MG63 (cell line): Measurements from ENCODE around the gene TRIO. TPM values are rescaled to one million over a fixed set of nuclear protein-coding genes. Genes with fewer than 3 reads are reported as not detected.
"Not testable (repeated sequence)": the region's sequence is repeated elsewhere in the genome, so short reads cannot be mapped to it uniquely, and the experiment has no call there.

Experiments used
- DNase-seq: peaks from one replicate; pipeline ENCODE4 v3.0.0-alpha.2; 2020
- H3K27me3 ChIP-seq: fragments of 250-450 bp; sonication (Bioruptor Pico); 2 replicates; pipeline ENCODE4 v1.5.1; 2020; ENCODE audit warnings: mild to moderate bottlenecking, moderate library complexity
- H3K36me3 ChIP-seq: fragments of 250-450 bp; sonication (Bioruptor Pico); 2 replicates; pipeline ENCODE4 v1.5.1; 2020; ENCODE audit warnings: mild to moderate bottlenecking, moderate library complexity
- H3K4me3 ChIP-seq: fragments of 250-450 bp; sonication (Bioruptor Pico); 2 replicates; pipeline ENCODE4 v1.5.1; 2020; ENCODE audit warnings: mild to moderate bottlenecking, moderate library complexity
- H3K9me3 ChIP-seq: fragments of 250-450 bp; sonication (Bioruptor Pico); 2 replicates; pipeline ENCODE4 v1.5.1; 2020; ENCODE audit warnings: mild to moderate bottlenecking, moderate library complexity
- total RNA-seq: library from RNA; depleted of rRNA; stranded (reverse); fragments of >200 nt; shearing (Covaris generic); gene quantifications from 2 replicates; pipeline ENCODE4 v1.2.3, GENCODE V29; 2014; ENCODE audit warnings: low replicate concordance; rRNA removed

The TRIO gene
- 123 and 124 TPM in 2 replicates for total RNA-seq

GRCh38 chr5:14142827-14143545, at the start of gene TRIO:
Gene TRIO, plus strand, starts transcription at chr5:14143342. Its CDS starts 384 bp downstream, at chr5:14143726.
- DNase-seq: peak; percentile 91
- Histone ChIP-seq H3K27me3 (no peaks in the 10 kb centered on the region), H3K4me3 (peak within 1 kb of the TSS; percentile 82), H3K9me3 (no peaks in the 10 kb centered on the region), H3K36me3 (peaks cover 21% of the 10 kb centered on the region)

GRCh38 chr5:14097380-14097779, 45.8 kb upstream of the TRIO start:
- not testable (repeated sequence) for H3K27me3 ChIP-seq, H3K9me3 ChIP-seq, H3K36me3 ChIP-seq, H3K4me3 ChIP-seq
- DNase-seq: peak; percentile 30

GRCh38 chr5:14097998-14098471, 45.1 kb upstream of the TRIO start:
- no peaks in the 10 kb centered on the region for H3K27me3 ChIP-seq
- peak; percentile 58 for DNase-seq
- H3K36me3 ChIP-seq: no peaks in the 10 kb centered on the region
- H3K9me3 ChIP-seq: peaks cover 9% of the 10 kb centered on the region
- no peak overlapping the region for H3K4me3 ChIP-seq

GRCh38 chr5:14100281-14100680, 42.9 kb upstream of the TRIO start:
- peak; percentile 35 for DNase-seq
- Histone ChIP-seq H3K27me3 (no peaks in the 10 kb centered on the region), H3K4me3 (no peak overlapping the region), H3K9me3 (peaks cover 17% of the 10 kb centered on the region), H3K36me3 (no peaks in the 10 kb centered on the region)

GRCh38 chr5:14101922-14102321, 41.2 kb upstream of the TRIO start:
- DNase-seq: peak; percentile 35

GRCh38 chr5:14102666-14103065, 40.5 kb upstream of the TRIO start:
- Histone ChIP-seq H3K27me3 (no peaks in the 10 kb centered on the region), H3K4me3 (no peak overlapping the region), H3K36me3 (no peaks in the 10 kb centered on the region), H3K9me3 (peaks cover 12% of the 10 kb centered on the region)
- DNase-seq: no peak

More at GRCh38 chr5:14101922-14102321, 41.2 kb upstream of the TRIO start:
- no peaks in the 10 kb centered on the region for H3K27me3 ChIP-seq
- no peaks in the 10 kb centered on the region for H3K36me3 ChIP-seq
- peaks cover 17% of the 10 kb centered on the region for H3K9me3 ChIP-seq
- no peak overlapping the region for H3K4me3 ChIP-seq

DNA sequence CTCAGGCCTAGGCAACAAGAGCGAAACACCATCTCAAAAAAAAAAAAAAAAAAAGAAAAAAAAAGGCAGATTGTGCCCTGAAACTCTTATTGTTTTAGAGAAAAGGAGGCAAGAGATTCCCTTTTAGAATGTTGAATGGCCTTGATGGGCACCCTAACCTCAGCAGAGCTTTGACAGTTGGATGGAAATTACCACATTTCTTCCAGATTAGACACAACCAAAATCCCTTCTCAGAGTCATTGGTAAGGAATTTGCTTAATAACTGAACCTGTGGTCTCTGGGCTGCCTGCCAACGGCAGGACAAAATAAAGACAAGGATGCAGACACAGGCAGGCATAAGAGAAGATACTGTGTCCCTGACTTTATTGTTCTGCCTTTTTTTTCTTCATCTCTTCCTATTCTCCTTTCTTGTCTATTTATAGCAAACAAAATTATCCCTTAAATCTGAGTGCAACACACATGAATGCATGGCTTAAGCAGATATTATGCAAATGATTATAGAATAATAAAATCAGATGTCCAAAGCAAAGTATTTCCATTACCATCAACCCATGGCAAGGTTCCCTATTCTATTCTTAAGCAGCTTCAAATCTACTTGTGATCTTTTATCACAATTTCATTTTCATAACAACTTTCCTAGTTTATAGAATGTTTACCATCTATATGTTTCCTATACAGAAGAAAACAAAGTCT, 37.3 kb upstream of the TRIO start:
- Histone ChIP-seq H3K4me3 (no peak overlapping the region), H3K27me3 (no peaks in the 10 kb centered on the region), H3K36me3 (no peaks in the 10 kb centered on the region), H3K9me3 (peaks cover 14% of the 10 kb centered on the region)
- peak; percentile 87 for DNase-seq

DNA sequence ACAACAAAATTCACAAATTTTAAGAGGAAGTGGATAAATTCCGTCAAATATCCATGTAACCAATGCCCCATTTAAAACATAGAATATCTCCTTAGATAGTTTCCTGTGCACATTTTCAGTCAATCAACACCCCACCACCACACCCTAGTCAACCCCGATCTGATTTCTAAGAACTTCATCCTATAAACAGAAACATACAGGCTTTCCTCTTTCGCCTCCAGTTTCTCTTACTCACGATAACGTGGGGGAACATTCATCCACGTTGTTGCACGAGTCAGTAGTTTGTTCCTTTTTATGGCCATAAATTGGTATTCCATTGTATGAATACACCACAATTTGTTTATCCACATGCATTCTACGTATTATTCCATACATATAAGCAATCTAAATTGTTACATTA, 35.6 kb upstream of the TRIO start:
- no peaks in the 10 kb centered on the region for H3K36me3 ChIP-seq
- H3K9me3 ChIP-seq: peaks cover 24% of the 10 kb centered on the region
- no peak overlapping the region for H3K4me3 ChIP-seq
- H3K27me3 ChIP-seq: no peaks in the 10 kb centered on the region
- DNase-seq: no peak

DNA sequence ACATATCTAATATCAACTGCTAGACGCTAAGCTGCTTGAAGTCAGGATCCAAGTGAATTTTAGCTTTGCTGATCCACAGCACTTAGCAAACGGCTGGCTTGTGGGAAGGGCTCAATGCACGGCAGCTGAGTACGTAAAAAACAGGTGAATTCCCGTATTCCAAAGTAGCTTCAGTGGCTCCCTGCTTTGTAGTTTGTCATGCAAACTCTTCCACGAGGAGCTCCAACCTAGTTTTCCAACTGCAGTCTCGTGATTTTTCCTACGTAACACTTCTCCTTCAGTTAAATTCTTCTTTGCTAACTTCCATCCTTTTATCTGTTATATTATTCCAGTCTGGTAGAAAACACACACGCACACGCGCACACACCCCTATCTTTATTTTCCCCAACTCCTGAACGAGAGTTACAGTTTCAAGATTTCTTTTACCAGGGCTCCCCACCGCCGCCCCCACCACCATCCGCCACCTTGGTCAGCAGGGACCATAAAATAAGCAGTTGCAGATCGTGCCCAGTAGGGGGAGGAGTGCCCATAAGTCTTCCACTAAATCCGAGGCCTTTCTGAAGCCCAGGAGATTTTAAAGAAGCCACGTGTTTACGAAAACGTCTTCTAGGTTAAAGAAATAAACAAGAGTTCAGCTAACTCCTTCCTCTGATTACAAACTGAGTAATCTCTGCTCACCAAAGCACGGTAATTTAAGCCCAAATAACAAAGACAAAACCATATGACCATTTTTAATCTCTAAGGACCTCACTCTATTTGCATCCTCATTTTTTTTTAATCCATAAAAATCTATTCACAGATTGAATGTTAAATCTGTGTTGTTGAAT, 34.8 kb upstream of the TRIO start:
- Histone ChIP-seq H3K4me3 (peak overlapping the region; percentile 4; the same call in 1 of the 2 replicates), H3K36me3 (no peaks in the 10 kb centered on the region)
- DNase-seq: peak; percentile 82

DNA sequence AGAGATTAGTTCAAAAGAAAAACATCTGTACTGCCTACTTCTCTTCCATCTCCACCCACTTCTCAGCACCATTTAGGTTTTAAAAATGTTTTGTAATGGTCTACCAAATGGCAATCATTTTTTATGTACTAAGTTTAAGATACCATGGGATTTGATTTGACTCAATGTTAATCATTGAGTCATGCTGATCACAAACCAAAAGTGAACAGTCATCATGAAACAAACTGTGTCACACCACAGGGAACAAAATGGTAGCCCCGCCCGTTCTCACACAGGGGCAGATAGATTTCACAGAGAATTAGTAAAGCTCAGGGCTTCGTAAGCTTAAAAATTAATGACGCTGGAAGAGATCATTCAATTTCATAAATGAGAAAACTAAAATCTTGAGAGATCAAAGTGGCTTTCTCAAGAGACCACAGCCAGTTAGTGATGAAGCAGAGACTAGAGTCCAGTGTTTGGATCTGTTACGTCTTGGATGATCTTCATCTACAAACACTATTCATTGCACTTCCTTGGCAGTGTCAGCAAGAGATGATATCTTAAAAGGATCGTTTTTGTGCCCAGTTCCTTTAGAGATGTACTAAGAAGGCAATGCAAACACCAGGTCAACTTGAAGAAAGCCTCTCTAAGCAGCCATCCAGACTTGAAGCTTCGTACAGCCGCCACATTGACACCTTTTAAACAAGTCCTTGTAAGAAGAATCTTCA, 33.9 kb upstream of the TRIO start:
- peaks cover 12% of the 10 kb centered on the region for H3K9me3 ChIP-seq
- peak overlapping the region; percentile 4; the same call in 1 of the 2 replicates for H3K4me3 ChIP-seq
- DNase-seq: peak; percentile 77
- H3K36me3 ChIP-seq: no peaks in the 10 kb centered on the region
- no peaks in the 10 kb centered on the region for H3K27me3 ChIP-seq

More for the DNA sequence above, 34.8 kb upstream of the TRIO start:
- Histone ChIP-seq H3K9me3 (peaks cover 17% of the 10 kb centered on the region), H3K27me3 (no peaks in the 10 kb centered on the region)

GRCh38 chr5:14109771-14110170, 33.4 kb upstream of the TRIO start:
- no peaks in the 10 kb centered on the region for H3K27me3 ChIP-seq
- DNase-seq: no peak
- H3K36me3 ChIP-seq: no peaks in the 10 kb centered on the region
- no peak overlapping the region for H3K4me3 ChIP-seq
- H3K9me3 ChIP-seq: peaks cover 12% of the 10 kb centered on the region

GRCh38 chr5:14110196-14110595, 32.9 kb upstream of the TRIO start:
- Histone ChIP-seq H3K36me3 (no peaks in the 10 kb centered on the region), H3K4me3 (no peak overlapping the region), H3K27me3 (no peaks in the 10 kb centered on the region), H3K9me3 (peaks cover 12% of the 10 kb centered on the region)
- DNase-seq: no peak

DNA sequence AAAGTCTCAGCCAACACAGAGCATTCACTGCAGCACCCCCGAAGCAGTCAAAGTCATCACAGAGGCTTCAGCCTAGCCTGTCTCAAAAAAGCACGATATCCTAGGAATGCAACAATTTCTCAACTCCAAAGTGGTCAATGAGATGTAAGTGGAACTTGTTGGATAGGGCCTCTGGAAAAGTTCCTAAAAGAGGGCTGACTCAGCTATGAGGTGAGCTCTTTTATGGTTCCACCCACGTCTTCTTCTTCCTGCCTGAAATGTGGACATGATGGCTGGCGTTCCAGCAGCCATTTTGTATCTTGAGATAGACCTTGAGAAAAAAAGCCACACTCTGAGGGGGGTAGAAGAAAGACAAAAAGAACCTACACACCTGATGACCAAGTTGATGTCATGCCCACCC, 32.5 kb upstream of the TRIO start:
- H3K4me3 ChIP-seq: no peak overlapping the region

DNA sequence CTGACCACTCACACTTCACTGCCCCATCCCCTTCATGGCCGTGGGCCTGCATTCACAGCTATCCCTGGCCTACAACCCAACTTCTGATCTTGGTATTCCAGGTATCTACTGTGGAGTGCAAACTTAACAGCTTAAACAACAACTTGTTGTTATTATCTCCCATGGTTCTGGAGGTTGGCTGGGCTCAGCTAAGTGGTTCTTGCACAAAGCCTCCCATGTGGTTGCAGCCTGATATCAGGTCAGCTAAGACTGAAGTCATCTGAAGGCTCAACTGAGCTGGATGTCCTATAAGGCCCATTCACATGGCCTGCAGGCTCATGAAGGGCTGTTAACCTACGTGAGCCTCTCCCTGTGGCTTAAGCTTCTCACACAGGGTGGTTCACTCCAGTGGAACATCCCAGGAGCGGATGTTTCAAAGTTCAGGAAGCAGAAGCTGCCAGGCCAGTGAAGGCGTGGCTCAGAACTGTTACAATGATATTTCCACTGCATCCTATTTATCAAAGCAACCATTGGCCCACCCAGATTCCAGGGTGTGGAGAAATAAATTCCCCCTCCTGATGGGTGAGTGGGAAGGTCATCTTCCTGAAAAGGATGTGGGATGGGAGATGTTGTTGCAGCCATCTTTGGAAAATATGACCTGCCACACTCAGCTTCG, 30.0 kb upstream of the TRIO start:
- H3K9me3 ChIP-seq: peaks cover 12% of the 10 kb centered on the region

More for the DNA sequence above, 32.5 kb upstream of the TRIO start:
- peaks cover 12% of the 10 kb centered on the region for H3K9me3 ChIP-seq
- H3K36me3 ChIP-seq: no peaks in the 10 kb centered on the region
- H3K27me3 ChIP-seq: no peaks in the 10 kb centered on the region
- DNase-seq: peak; percentile 67

GRCh38 chr5:14114615-14115251, 28.4 kb upstream of the TRIO start:
- H3K27me3 ChIP-seq: no peaks in the 10 kb centered on the region
- DNase-seq: no peak
- no peaks in the 10 kb centered on the region for H3K36me3 ChIP-seq
- no peak overlapping the region for H3K4me3 ChIP-seq
- H3K9me3 ChIP-seq: peaks cover 12% of the 10 kb centered on the region

More for the DNA sequence above, 30.0 kb upstream of the TRIO start:
- Histone ChIP-seq H3K4me3 (no peak overlapping the region), H3K36me3 (no peaks in the 10 kb centered on the region), H3K27me3 (no peaks in the 10 kb centered on the region)
- DNase-seq: no peak
